Activated T-cell treated with anti-CD3 and anti-CD28 coated beads, Interleukin-2, amount 50 U/mL, for 24 hours (primary cell): ENCODE measurements around the gene OR2Z1.
"Not testable (repeated sequence)": the region's sequence is repeated elsewhere in the genome, so short reads cannot be mapped to it uniquely, and the experiment has no call there.

Source experiments
- DNase-seq: peaks from one replicate; pipeline ENCODE4 v3.0.0-alpha.2; 2020
- H3K27ac Mint-ChIP-seq: 2 replicates; pipeline ENCODE4 v1.8.0; 2020; ENCODE audit warnings: mild to moderate bottlenecking, mixed read lengths
- H3K27me3 Mint-ChIP-seq: 2 replicates; pipeline ENCODE4 v1.8.0; 2020; ENCODE audit warnings: mixed read lengths
- H3K36me3 Mint-ChIP-seq: 2 replicates; pipeline ENCODE4 v1.8.0; 2020; ENCODE audit warnings: low read depth, mixed read lengths
- H3K4me1 Mint-ChIP-seq: 2 replicates; pipeline ENCODE4 v1.8.0; 2020; ENCODE audit warnings: low read depth, mixed read lengths
- H3K4me3 Mint-ChIP-seq: 2 replicates; pipeline ENCODE4 v1.8.0; 2020; ENCODE audit warnings: mild to moderate bottlenecking, moderate library complexity, mixed read lengths
- H3K9me3 Mint-ChIP-seq: 2 replicates; pipeline ENCODE4 v1.8.0; 2020; ENCODE audit warnings: mixed read lengths

Gene OR2Z1

GRCh38 chr19:8739291-8740065 lies 18.0 kb downstream of the OR2Z1 start:
- not testable (repeated sequence) for H3K36me3 Mint-ChIP-seq, H3K27ac Mint-ChIP-seq, H3K9me3 Mint-ChIP-seq

GRCh38 chr19:8767257-8767656 lies 45.8 kb downstream of the OR2Z1 start:
- DNase-seq, H3K27ac Mint-ChIP-seq, H3K27me3 Mint-ChIP-seq, H3K4me3 Mint-ChIP-seq, H3K36me3 Mint-ChIP-seq, H3K9me3 Mint-ChIP-seq, H3K4me1 Mint-ChIP-seq: not testable (repeated sequence)

More at GRCh38 chr19:8739291-8740065, 18.0 kb downstream of the OR2Z1 start:
- H3K4me3 Mint-ChIP-seq, DNase-seq, H3K4me1 Mint-ChIP-seq, H3K27me3 Mint-ChIP-seq: not testable (repeated sequence)

- not testable (repeated sequence) for DNase-seq, H3K4me1 Mint-ChIP-seq, H3K4me3 Mint-ChIP-seq, H3K27me3 Mint-ChIP-seq, H3K36me3 Mint-ChIP-seq, H3K9me3 Mint-ChIP-seq, H3K27ac Mint-ChIP-seq
Measured at GRCh38 chr19:8769265-8769664, 47.8 kb downstream of the OR2Z1 start.

- H3K4me3 Mint-ChIP-seq, H3K27ac Mint-ChIP-seq, H3K4me1 Mint-ChIP-seq, H3K27me3 Mint-ChIP-seq, H3K9me3 Mint-ChIP-seq, H3K36me3 Mint-ChIP-seq, DNase-seq: not testable (repeated sequence)
Measured at GRCh38 chr19:8773587-8773986, 52.2 kb downstream of the OR2Z1 start.
